ENCODE results near the gene C6orf15. TPM values are rescaled to one million over a fixed set of nuclear protein-coding genes. Genes with fewer than 3 reads are reported as not detected.

C6orf15 gene
- polyA plus RNA-seq, 1 donor from 2014 or later, result not detected

DNA sequence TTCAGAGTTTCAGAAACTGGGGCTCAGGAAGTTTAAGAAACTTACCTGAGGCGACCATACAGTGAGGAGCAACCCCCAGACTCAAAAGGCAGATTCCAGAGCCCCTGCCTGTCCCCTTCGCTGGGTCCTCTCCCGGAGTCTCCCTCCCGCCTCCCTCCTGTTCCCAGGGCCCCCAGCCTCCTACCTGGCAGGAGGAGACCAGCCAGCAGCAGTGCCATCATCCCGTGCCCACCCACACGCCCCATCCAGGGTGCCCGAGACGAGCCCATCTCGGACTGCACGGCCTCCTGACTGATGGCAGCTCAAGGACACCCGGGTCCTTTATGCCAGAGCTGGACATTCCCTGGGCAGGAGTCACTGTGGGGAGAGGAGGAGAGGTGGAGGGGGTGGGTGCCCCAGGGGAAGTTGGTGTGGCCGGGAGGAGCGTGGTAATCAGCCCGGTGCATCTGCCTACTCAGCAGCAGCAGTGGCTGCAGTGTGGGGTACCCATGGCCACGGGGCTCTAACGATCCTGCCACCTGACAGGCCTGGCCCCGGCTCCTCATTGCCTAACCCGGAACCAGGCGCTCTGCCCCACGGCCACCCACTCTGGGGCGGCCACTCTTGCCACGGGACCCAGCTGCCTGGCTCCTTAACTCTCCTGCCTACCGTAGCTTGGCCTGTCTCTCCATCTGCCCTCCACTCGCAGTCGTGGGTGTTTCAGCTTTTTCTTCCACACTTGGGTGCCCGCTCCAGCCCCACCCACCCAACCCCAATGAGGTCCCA, 8.0 kb upstream of the C6orf15 start, which contains the start of gene CDSN:
Gene CDSN, minus strand, starts transcription at position 296 of the 765 bp plus-strand sequence. Its CDS starts 27 bp downstream, at position 269.
- H3K9ac ChIP-seq (ENCODE audit: low read length), result no peak within 1 kb of the TSS
- no peaks in the 10 kb centered on the region for H3K9me2 ChIP-seq (ENCODE audit: insufficient read depth, low read length)
- no peaks in the 10 kb centered on the region for H3K79me2 ChIP-seq (replicated peaks; ENCODE audit: insufficient read depth, low read length)
- H3K4me3 ChIP-seq (ENCODE audit: low read length), result no peak within 1 kb of the TSS
- TF ChIP-seq SMC3 (conservative IDR thresholded peaks at IDR 0.05; ENCODE audit: poor library complexity) (no peak), MXI1 (conservative IDR thresholded peaks at IDR 0.05; ENCODE audit: poor library complexity, severe bottlenecking) (no peak), TAF1 (IDR thresholded peaks at IDR 0.05; ENCODE audit: low read depth) (no peak), EP300 (conservative IDR thresholded peaks at IDR 0.05; ENCODE audit: poor library complexity, severe bottlenecking) (no peak), EZH2 (IDR thresholded peaks at IDR 0.05; ENCODE audit: borderline replicate concordance, insufficient read depth, low read length, poor library complexity, severe bottlenecking) (no peak), POLR2AphosphoS5 (IDR thresholded peaks at IDR 0.05) (no peak), RAD21 (conservative IDR thresholded peaks at IDR 0.05) (no peak)
- TF ChIP-seq, protein P1, sequence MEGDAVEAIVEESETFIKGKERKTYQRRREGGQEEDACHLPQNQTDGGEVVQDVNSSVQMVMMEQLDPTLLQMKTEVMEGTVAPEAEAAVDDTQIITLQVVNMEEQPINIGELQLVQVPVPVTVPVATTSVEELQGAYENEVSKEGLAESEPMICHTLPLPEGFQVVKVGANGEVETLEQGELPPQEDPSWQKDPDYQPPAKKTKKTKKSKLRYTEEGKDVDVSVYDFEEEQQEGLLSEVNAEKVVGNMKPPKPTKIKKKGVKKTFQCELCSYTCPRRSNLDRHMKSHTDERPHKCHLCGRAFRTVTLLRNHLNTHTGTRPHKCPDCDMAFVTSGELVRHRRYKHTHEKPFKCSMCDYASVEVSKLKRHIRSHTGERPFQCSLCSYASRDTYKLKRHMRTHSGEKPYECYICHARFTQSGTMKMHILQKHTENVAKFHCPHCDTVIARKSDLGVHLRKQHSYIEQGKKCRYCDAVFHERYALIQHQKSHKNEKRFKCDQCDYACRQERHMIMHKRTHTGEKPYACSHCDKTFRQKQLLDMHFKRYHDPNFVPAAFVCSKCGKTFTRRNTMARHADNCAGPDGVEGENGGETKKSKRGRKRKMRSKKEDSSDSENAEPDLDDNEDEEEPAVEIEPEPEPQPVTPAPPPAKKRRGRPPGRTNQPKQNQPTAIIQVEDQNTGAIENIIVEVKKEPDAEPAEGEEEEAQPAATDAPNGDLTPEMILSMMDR (IDR thresholded peaks at IDR 0.05; ENCODE audit: poor library complexity, severe bottlenecking), result no peak
- TF ChIP-seq, protein P2, sequence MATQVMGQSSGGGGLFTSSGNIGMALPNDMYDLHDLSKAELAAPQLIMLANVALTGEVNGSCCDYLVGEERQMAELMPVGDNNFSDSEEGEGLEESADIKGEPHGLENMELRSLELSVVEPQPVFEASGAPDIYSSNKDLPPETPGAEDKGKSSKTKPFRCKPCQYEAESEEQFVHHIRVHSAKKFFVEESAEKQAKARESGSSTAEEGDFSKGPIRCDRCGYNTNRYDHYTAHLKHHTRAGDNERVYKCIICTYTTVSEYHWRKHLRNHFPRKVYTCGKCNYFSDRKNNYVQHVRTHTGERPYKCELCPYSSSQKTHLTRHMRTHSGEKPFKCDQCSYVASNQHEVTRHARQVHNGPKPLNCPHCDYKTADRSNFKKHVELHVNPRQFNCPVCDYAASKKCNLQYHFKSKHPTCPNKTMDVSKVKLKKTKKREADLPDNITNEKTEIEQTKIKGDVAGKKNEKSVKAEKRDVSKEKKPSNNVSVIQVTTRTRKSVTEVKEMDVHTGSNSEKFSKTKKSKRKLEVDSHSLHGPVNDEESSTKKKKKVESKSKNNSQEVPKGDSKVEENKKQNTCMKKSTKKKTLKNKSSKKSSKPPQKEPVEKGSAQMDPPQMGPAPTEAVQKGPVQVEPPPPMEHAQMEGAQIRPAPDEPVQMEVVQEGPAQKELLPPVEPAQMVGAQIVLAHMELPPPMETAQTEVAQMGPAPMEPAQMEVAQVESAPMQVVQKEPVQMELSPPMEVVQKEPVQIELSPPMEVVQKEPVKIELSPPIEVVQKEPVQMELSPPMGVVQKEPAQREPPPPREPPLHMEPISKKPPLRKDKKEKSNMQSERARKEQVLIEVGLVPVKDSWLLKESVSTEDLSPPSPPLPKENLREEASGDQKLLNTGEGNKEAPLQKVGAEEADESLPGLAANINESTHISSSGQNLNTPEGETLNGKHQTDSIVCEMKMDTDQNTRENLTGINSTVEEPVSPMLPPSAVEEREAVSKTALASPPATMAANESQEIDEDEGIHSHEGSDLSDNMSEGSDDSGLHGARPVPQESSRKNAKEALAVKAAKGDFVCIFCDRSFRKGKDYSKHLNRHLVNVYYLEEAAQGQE (IDR thresholded peaks at IDR 0.05; ENCODE audit: borderline replicate concordance), result no peak
- no peaks in the 10 kb centered on the region for H3K36me3 ChIP-seq (ENCODE audit: insufficient read depth, low read length)
- no peaks in the 10 kb centered on the region for H4K20me1 ChIP-seq (ENCODE audit: insufficient read depth)
- no peaks in the 10 kb centered on the region for H3K27me3 ChIP-seq (ENCODE audit: insufficient read depth, low read depth, low read length)
- H2AFZ ChIP-seq (ENCODE audit: low read depth, low read length), result no peak within 1 kb of the TSS
- H3K4me2 ChIP-seq (ENCODE audit: low read length), result no peak within 1 kb of the TSS
- no peaks in the 10 kb centered on the region for H3K9me3 ChIP-seq (ENCODE audit: low read length)
- H3F3A ChIP-seq (ENCODE audit: insufficient read depth, low read length, poor library complexity, severe bottlenecking), result no peaks in the 10 kb centered on the region
- no peak within 1 kb of the TSS for H3K27ac ChIP-seq (ENCODE audit: low read length)

DNA sequence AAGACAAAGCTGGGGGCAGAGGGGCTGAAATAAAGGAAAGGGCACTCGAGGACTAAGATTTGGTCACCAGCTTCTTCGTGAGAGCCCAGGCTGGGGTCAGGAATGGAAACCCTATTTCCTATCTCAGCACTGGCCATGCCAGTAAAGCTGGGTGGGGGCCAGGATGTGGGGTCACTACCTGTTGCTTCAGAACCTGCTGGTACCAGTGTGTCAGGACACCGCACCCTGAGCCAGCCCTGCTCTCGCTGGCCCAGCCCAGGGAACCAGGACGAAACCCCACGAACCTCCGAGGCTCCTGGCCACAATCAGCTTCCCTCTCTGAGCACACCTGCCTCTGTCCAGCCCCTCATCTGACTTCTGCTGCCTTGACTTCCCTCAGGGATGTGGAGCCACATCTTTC, 5.8 kb upstream of the C6orf15 start:
- H3K36me3 ChIP-seq (ENCODE audit: insufficient read depth, low read length), result no peaks in the 10 kb centered on the region
- no peak overlapping the region for H3K4me3 ChIP-seq (ENCODE audit: low read length)
- no peaks in the 10 kb centered on the region for H3K9me3 ChIP-seq (ENCODE audit: low read length)
- no peaks in the 10 kb centered on the region for H4K20me1 ChIP-seq (ENCODE audit: insufficient read depth)
- no peak overlapping the region for H3K4me2 ChIP-seq (ENCODE audit: low read length)
- no peak overlapping the region for H3K9ac ChIP-seq (ENCODE audit: low read length)
- no peaks in the 10 kb centered on the region for H3F3A ChIP-seq (ENCODE audit: insufficient read depth, low read length, poor library complexity, severe bottlenecking)
- no peaks in the 10 kb centered on the region for H3K27me3 ChIP-seq (ENCODE audit: insufficient read depth, low read depth, low read length)
- no peak overlapping the region for H3K27ac ChIP-seq (ENCODE audit: low read length)
- H3K9me2 ChIP-seq (ENCODE audit: insufficient read depth, low read length), result no peaks in the 10 kb centered on the region
- no peak for TF ChIP-seq EP300 (conservative IDR thresholded peaks at IDR 0.05; ENCODE audit: poor library complexity, severe bottlenecking)
- H3K79me2 ChIP-seq (replicated peaks; ENCODE audit: insufficient read depth, low read length), result no peaks in the 10 kb centered on the region
- no peak overlapping the region for H2AFZ ChIP-seq (ENCODE audit: low read depth, low read length)
